ENCODE measurements around the gene DSCAM. TPM values are rescaled to one million over a fixed set of nuclear protein-coding genes. Genes with fewer than 3 reads are reported as not detected.

Gene DSCAM
- total RNA-seq, 1 donor = not detected

DNA sequence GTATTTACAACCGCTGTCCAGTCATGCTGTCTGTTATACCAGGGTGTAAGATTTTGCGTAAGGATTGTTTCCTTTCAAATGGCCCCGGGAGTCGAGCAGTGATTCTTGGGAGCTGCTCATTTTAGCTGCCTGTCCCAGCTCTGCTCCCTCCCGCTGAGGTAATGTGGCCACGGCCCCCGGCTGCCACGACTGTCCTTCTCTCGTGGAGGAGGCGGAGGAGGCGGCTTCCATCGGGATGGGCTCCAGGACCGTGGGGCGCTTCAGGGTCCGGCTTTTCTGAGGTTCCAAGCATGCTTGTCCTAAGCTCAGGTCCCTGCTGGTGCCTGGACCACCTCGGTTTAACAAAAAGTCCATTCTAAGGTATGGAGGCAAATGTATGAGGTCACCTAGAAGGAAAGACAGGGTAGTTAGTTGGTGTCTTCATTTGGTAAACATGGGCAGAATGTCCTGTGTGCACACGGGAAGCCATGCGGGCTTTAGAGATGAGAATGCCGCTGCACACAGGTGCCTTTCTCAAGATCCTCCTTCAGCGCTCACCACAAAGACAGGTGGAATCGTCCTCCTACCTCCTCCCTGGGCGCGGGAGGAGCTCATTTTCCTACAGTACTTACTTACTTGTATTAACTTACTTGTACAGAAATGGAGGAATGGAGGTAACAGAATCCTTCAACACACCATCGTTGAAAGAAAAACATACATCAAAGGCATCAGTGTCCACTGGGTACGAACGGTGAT, 833.8 kb downstream of the DSCAM start:
- TF ChIP-seq CTCF (IDR thresholded peaks at IDR 0.05; ENCODE audit: insufficient read depth, low read depth, low read length) = no peak
- H3K4me3 ChIP-seq (ENCODE audit: low read depth, low read length) = no peak overlapping the region
- no peak for DNase-seq (ENCODE audit: low read depth)

DNA sequence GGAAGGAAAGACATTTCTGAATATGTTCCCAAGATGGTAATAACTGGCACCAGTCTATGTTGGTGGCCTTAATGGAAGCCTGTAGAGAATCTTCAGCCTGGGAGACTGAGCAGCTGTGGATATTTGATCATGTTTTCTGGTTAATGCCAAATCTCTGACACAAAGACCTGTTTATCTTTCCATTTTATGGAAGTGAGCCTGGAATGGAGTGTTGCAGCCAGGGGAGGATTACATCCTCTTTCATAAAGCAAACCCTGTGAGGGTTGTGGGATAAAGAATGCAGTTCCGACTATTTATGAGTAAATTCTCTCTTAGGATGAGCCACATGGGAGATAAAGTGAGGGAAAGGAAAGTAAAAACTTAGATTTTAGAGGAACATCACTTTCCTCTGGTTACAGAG, 835.6 kb downstream of the DSCAM start:
- no peak for TF ChIP-seq CTCF (IDR thresholded peaks at IDR 0.05; ENCODE audit: insufficient read depth, low read depth, low read length)
- DNase-seq (ENCODE audit: low read depth) = no peak
- H3K4me3 ChIP-seq (ENCODE audit: low read depth, low read length) = no peak overlapping the region

DNA sequence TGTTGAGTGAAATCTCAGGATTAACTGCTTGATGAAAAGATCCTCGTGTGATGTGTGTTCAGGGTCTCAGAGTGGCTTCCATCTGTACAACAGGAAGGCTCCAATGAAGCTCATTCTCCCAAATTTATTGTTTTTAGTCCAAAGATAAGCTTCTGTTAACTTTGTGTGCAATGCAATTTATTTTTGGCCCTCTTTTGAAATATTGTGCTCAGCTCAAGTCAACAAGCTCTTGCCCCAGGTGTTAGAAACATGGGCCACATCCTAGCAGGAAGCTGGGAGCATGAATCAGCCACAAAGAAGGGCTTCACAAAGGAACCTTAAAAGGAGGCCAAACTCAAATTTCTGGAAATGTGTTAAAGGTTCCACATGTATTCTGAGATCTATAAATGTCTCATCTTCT, 844.0 kb downstream of the DSCAM start:
- no peak for TF ChIP-seq CTCF (IDR thresholded peaks at IDR 0.05; ENCODE audit: insufficient read depth, low read depth, low read length)
- DNase-seq (ENCODE audit: low read depth) = no peak
- H3K4me3 ChIP-seq (ENCODE audit: low read depth, low read length) = no peak overlapping the region

DNA sequence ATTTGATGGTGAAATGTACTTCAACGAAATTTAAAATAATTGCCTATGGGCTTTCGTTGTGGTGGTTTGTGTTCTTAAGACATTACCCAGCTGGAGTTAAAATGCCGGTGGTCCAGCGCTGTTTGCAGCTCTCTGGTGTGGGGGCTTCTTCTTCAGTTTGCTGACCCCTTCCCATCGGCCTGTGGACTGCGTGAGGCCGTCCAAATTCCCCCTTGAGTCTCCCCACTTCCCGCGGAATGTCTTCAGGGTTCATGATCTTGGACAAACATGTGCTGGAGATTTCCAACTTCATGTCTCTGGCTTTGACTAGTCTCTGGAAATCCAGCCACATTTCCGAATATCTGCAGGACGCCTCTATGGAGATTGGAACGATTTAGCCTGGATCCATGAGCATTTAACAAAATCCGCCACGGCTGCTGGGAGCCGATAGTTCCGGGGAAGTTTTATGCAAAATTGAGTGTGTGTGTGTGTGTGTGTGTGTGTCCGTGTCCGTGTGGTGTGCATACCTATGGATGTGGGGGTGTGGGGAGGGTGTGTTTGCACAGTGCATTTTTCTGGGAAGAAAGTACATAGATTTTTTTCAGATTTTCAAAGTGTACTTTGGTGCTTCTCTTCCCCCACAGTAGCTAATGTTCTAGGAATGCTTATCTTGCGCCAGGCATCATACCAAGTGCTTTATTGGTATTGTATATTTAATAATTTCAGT, 862.5 kb downstream of the DSCAM start:
- TF ChIP-seq CTCF (IDR thresholded peaks at IDR 0.05; ENCODE audit: insufficient read depth, low read depth, low read length) = no peak
- no peak for DNase-seq (ENCODE audit: low read depth)
- no peak overlapping the region for H3K4me3 ChIP-seq (ENCODE audit: low read depth, low read length)

DNA sequence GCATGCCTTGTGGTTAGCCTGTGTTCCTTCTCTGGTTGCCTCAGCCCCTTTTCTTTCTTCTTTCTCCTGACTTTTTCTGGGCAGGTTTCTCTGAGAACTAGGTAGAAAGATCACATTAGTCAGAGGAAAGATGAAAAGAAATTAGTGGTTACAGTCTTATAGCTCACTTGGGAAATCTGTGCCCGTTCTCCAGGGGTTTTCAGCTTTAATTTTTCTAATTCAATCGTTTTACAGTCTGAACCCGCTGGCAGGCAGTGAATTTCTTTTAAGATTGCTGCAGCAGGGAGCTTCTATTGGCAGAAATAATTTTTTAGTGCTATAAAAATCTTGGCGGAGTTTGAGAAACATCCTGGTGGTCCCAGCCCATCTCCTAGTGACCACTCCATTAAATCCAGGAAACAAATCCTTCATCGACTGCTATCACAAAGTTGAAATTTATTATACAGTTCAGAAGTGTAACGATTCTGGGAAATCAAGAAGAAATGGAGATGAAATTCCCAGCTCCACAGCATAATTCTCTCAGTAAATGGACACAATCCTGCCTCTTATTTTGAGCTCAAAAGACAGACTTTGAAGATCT, 866.6 kb downstream of the DSCAM start:
- TF ChIP-seq CTCF (IDR thresholded peaks at IDR 0.05; ENCODE audit: insufficient read depth, low read depth, low read length) = no peak
- no peak overlapping the region for H3K4me3 ChIP-seq (ENCODE audit: low read depth, low read length)
- no peak for DNase-seq (ENCODE audit: low read depth)

DNA sequence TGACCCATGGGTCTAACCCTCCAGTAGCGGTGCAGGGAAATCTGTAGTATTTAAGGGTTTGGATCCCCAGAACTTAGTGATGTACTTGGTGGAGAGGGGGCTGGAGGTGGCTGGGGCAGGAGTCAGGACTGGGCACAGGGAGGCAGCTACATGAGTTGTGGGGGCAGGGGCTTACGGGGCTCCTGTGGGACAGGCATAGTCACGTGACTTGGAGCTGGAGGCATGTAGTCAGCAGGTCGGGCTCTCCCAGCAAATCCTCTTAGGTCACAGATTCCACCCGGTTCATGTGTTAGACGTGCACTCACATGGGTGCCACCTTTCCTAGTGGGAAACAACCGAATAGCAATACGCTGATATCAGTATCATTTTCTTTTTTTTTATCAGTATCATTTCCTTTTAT, 867.6 kb downstream of the DSCAM start:
- no peak for TF ChIP-seq CTCF (IDR thresholded peaks at IDR 0.05; ENCODE audit: insufficient read depth, low read depth, low read length)
- H3K4me3 ChIP-seq (ENCODE audit: low read depth, low read length) = no peak overlapping the region
- no peak for DNase-seq (ENCODE audit: low read depth)
